ENCODE measurements around the gene DYNLT5.
"Not testable (repeated sequence)": the region's sequence is repeated elsewhere in the genome, so short reads cannot be mapped to it uniquely, and the experiment has no call there.

The DYNLT5 gene

GRCh38 chr1:66787641-66788040 lies 35.4 kb downstream of the DYNLT5 start:
- DNase-seq (ENCODE audit: low read depth): no peak
- no peak for TF ChIP-seq POLR2A (IDR thresholded peaks at IDR 0.05; ENCODE audit: extremely low read depth, insufficient read length)
- no peak for TF ChIP-seq MAX (IDR thresholded peaks at IDR 0.05; ENCODE audit: low read depth, low read length)
- TF ChIP-seq MYC (IDR thresholded peaks at IDR 0.05; ENCODE audit: low read depth, low read length): no peak
- no peak for TF ChIP-seq CTCF (IDR thresholded peaks at IDR 0.05; ENCODE audit: low read depth, low read length)
- H3K4me3 ChIP-seq (ENCODE audit: low read depth, low read length): no peak overlapping the region

- H3K4me3 ChIP-seq (ENCODE audit: low read depth, low read length): no peak overlapping the region
- TF ChIP-seq CTCF (IDR thresholded peaks at IDR 0.05; ENCODE audit: low read depth, low read length) (no peak), MAX (IDR thresholded peaks at IDR 0.05; ENCODE audit: low read depth, low read length) (no peak), MYC (IDR thresholded peaks at IDR 0.05; ENCODE audit: low read depth, low read length) (no peak), POLR2A (IDR thresholded peaks at IDR 0.05; ENCODE audit: extremely low read depth, insufficient read length) (no peak)
- DNase-seq (ENCODE audit: low read depth): peak; percentile 4
Observed at GRCh38 chr1:66788231-66788939, 36.1 kb downstream of the DYNLT5 start.

- no peak for TF ChIP-seq CTCF (IDR thresholded peaks at IDR 0.05; ENCODE audit: low read depth, low read length)
- peak; percentile 3 for DNase-seq (ENCODE audit: low read depth)
- H3K4me3 ChIP-seq (ENCODE audit: low read depth, low read length): no peak overlapping the region
Observed at GRCh38 chr1:66791621-66792610, 39.7 kb downstream of the DYNLT5 start.

- not testable (repeated sequence) for DNase-seq (ENCODE audit: low read depth); H3K4me3 ChIP-seq (ENCODE audit: low read depth, low read length)
Observed at GRCh38 chr1:66795839-66796238, 43.6 kb downstream of the DYNLT5 start.

GRCh38 chr1:66809245-66809644 lies 57.0 kb downstream of the DYNLT5 start:
- DNase-seq (ENCODE audit: low read depth): no peak
- no peak for TF ChIP-seq MYC (IDR thresholded peaks at IDR 0.05; ENCODE audit: low read depth, low read length)
- no peak for TF ChIP-seq MAX (IDR thresholded peaks at IDR 0.05; ENCODE audit: low read depth, low read length)
- no peak for TF ChIP-seq CTCF (IDR thresholded peaks at IDR 0.05; ENCODE audit: low read depth, low read length)
- TF ChIP-seq POLR2A (IDR thresholded peaks at IDR 0.05; ENCODE audit: extremely low read depth, insufficient read length): no peak

GRCh38 chr1:66809736-66810326 lies 57.6 kb downstream of the DYNLT5 start:
- DNase-seq (ENCODE audit: low read depth): no peak
- H3K4me3 ChIP-seq (ENCODE audit: low read depth, low read length): no peak overlapping the region
- TF ChIP-seq CTCF (IDR thresholded peaks at IDR 0.05; ENCODE audit: low read depth, low read length): no peak
- TF ChIP-seq MYC (IDR thresholded peaks at IDR 0.05; ENCODE audit: low read depth, low read length): no peak
- TF ChIP-seq MAX (IDR thresholded peaks at IDR 0.05; ENCODE audit: low read depth, low read length): no peak
- TF ChIP-seq POLR2A (IDR thresholded peaks at IDR 0.05; ENCODE audit: extremely low read depth, insufficient read length): no peak

More at GRCh38 chr1:66809245-66809644, 57.0 kb downstream of the DYNLT5 start:
- H3K4me3 ChIP-seq (ENCODE audit: low read depth, low read length): no peak overlapping the region
